Nephron (organoid): ENCODE data around the gene TPM4.

ENCODE experiments used
- H3K27ac Mint-ChIP-seq, 3 experiments: 2 replicates each; pipeline ENCODE4 v1.8.0; 2020; ENCODE audit warnings: mixed read lengths in 3 of 3, mild to moderate bottlenecking in 2 of 3, moderate library complexity in 1 of 3
- H3K27me3 Mint-ChIP-seq: 2 replicates; pipeline ENCODE4 v1.8.0; 2021; ENCODE audit warnings: low read depth, mild to moderate bottlenecking, moderate library complexity, mixed read lengths
- H3K36me3 Mint-ChIP-seq: 2 replicates; pipeline ENCODE4 v1.8.0; 2020; ENCODE audit warnings: low read depth, mixed read lengths
- H3K4me1 Mint-ChIP-seq: 2 replicates; pipeline ENCODE4 v1.8.0; 2020; ENCODE audit warnings: mixed read lengths
- H3K4me3 Mint-ChIP-seq, 3 experiments: 2 replicates each; pipeline ENCODE4 v1.8.0; 2020; ENCODE audit warnings: mild to moderate bottlenecking in 3 of 3, mixed read lengths in 3 of 3, moderate library complexity in 2 of 3
- H3K9me3 Mint-ChIP-seq: 2 replicates; pipeline ENCODE4 v1.8.0; 2020; ENCODE audit warnings: mixed read lengths
- TF ChIP-seq, protein P1 (sequence below), 3 experiments: fragments of 200-600 bp; sonication (generic); IDR thresholded peaks; one replicate each; pipeline ENCODE4 v1.5.0; 2021; ENCODE audit warnings: antibody characterized with exemption in 3 of 3; ENCODE audit not compliant: unreplicated experiment in 3 of 3

Gene TPM4

DNA sequence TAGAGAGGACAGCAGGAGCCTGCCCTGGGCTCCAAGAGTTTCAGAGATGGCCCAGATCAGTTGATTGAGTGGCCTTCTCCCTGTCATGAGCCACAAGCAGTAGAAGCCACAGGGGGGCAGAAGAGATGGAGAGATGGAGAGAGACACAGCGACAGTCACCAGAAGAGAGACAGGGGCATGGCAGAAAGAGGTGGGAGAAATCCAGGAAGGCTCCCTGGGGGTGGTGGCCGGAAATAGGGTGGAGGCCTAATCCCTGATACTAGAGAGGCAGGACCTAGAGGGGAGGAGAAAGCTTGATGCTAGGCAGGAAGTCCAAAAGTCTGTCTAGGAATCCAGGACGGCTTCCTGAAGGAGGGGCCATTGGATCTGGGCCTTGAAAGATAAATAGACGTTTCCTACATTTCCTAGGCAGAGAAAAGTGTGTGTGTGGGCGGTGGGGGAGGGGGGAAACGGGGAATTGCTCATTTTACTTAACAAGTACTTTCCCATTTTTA is 9.6 kb upstream of the TPM4 start:
- TF ChIP-seq, protein P1, sequence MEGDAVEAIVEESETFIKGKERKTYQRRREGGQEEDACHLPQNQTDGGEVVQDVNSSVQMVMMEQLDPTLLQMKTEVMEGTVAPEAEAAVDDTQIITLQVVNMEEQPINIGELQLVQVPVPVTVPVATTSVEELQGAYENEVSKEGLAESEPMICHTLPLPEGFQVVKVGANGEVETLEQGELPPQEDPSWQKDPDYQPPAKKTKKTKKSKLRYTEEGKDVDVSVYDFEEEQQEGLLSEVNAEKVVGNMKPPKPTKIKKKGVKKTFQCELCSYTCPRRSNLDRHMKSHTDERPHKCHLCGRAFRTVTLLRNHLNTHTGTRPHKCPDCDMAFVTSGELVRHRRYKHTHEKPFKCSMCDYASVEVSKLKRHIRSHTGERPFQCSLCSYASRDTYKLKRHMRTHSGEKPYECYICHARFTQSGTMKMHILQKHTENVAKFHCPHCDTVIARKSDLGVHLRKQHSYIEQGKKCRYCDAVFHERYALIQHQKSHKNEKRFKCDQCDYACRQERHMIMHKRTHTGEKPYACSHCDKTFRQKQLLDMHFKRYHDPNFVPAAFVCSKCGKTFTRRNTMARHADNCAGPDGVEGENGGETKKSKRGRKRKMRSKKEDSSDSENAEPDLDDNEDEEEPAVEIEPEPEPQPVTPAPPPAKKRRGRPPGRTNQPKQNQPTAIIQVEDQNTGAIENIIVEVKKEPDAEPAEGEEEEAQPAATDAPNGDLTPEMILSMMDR (IDR thresholded peaks at IDR 0.05; ENCODE audit: unreplicated experiment in 3 of 3): no peak
- peak overlapping the region in 1 of 3 experiments; percentile 71 for H3K27ac Mint-ChIP-seq
- H3K4me1 Mint-ChIP-seq: no peaks in the 10 kb centered on the region
- H3K4me3 Mint-ChIP-seq: no peak overlapping the region
- peaks cover 10% of the 10 kb centered on the region for H3K9me3 Mint-ChIP-seq
- no peaks in the 10 kb centered on the region for H3K36me3 Mint-ChIP-seq
- peaks cover 8% of the 10 kb centered on the region for H3K27me3 Mint-ChIP-seq

DNA sequence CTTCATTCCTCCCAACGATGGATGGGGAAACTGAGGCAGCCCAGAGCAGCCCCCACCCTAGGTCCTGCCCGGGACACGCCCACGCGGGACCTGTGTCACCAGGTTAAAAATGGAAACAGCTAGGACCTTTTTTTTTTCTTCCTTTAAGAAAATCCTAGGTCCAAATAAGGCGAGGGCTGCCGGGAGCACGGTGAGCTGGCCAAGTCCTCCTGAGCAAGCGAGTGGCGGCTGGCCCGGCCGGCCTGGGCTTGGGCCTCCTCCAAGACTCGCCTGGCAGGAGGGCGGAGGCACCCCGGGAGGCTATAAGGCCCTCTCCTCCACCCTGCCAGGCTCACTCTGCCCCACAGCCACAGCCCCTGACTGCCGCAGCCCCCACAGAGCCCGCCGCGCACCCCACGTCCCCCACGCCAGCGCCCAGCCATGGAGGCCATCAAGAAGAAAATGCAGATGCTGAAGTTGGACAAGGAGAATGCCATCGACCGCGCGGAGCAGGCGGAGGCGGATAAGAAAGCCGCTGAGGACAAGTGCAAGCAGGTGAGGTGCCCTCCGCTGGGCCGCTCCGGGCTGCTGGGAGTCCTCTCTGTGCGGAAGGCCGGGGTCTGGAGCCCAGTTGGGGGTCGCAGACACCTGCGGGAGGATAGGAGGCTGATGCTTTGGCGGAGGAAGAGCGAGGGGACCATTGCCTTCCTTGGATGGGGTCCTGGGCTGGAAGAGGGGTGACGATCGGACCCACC is 8.9 kb upstream of the TPM4 start:
- H3K27me3 Mint-ChIP-seq: peaks cover 4% of the 10 kb centered on the region
- H3K27ac Mint-ChIP-seq: no peak overlapping the region
- H3K4me1 Mint-ChIP-seq: no peaks in the 10 kb centered on the region
- H3K36me3 Mint-ChIP-seq: no peaks in the 10 kb centered on the region
- H3K9me3 Mint-ChIP-seq: peaks cover 5% of the 10 kb centered on the region
- TF ChIP-seq, protein P1 (IDR thresholded peaks at IDR 0.05; ENCODE audit: unreplicated experiment in 3 of 3): no peak
- no peak overlapping the region for H3K4me3 Mint-ChIP-seq

DNA sequence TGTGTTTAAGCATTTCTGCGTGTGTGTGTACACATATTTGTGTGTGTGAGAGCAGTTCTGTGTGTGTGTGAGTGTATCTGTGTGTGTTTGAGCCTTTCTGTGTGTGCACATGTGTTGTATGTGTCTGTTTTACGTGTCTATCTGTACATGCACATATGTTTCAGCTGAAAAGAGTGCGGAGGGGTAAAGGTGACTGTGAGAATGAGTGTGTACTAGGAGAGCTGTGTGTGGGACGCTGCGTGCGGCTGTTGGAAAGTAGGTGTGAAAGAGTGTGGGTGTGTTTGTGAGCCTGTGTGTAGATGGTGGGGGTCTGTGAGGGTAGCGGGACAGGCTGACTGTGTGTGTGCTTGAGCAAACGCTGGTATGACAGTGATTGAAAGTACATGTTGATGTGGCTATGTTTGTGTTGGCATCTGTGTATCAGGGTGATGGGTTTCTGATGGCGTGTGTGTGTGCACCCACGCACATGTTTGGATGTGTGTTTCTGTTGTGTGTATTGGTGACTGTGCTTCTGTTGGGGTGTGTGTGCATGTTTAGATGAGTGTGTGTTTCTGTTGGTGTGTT is 7.5 kb upstream of the TPM4 start:
- H3K27ac Mint-ChIP-seq: no peak overlapping the region
- H3K27me3 Mint-ChIP-seq: no peaks in the 10 kb centered on the region
- H3K36me3 Mint-ChIP-seq: no peaks in the 10 kb centered on the region
- TF ChIP-seq, protein P1 (IDR thresholded peaks at IDR 0.05; ENCODE audit: unreplicated experiment in 3 of 3): no peak
- peaks cover under 1% of the 10 kb centered on the region for H3K4me1 Mint-ChIP-seq
- H3K9me3 Mint-ChIP-seq: no peaks in the 10 kb centered on the region
- no peak overlapping the region for H3K4me3 Mint-ChIP-seq

DNA sequence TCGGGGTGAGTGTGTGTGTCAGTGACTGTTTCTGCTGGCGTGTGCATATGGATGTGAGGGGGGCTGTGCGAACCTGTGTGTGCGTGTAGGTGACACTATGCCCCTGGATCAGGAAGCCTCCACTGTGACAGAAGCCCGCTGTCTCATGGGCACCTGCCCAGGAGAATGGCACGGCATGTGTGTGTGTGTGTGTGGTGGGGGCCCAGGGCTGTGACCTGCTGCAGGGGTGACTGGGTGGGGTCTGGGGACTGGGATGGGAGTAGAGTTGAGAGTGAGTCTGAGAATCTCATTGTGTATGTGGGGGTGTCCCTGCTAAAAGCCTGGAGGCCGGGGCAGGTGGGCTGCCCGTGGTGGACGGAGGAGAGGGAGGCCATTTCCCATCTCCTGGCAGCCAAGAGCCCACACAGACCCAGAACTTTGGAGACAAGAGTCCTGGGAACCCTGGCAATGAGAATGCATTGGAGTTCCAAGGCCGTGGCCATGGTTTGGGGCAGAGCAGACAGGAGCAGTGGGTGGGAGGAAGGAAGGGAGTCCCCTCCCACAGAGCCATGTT is 6.4 kb upstream of the TPM4 start:
- TF ChIP-seq, protein P1 (IDR thresholded peaks at IDR 0.05; ENCODE audit: unreplicated experiment in 3 of 3): no peak
- Mint-ChIP-seq H3K4me3 (no peak overlapping the region), H3K4me1 (peaks cover 5% of the 10 kb centered on the region), H3K27me3 (no peaks in the 10 kb centered on the region), H3K9me3 (no peaks in the 10 kb centered on the region), H3K27ac (no peak overlapping the region), H3K36me3 (no peaks in the 10 kb centered on the region)

DNA sequence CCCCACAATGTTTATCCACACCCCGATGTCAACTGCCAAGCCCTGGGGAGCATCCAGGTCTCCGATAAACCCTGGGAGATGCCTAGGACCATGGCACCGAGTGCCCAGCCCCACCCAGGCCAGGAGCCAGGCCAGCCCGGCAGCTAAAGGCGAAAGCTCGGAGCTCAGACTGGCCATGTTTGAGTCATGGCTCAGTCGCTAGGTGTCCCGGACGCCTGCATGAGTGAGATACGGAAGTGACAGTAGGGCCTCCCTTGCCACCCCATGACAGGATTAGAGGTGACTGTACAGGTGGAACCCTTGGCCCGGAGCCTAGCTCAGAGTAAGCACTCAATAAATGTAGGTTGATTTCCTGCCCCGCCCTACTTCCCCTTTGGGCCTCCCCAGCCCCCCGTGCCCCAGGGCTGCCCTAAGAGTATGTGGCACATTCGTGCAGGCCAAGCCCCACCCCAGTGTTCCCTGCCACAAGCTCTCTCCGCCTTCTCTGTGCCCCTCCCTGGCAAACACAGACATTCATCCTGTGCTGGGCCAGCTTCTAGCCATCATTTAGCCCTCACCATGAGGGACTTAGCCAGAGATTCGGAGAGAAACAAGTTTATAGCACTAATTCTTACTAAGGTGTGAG is 5.8 kb upstream of the TPM4 start:
- Mint-ChIP-seq H3K27me3 (no peaks in the 10 kb centered on the region), H3K36me3 (no peaks in the 10 kb centered on the region), H3K4me1 (peaks cover 8% of the 10 kb centered on the region), H3K4me3 (no peak overlapping the region), H3K9me3 (no peaks in the 10 kb centered on the region), H3K27ac (no peak overlapping the region)
- TF ChIP-seq, protein P1 (IDR thresholded peaks at IDR 0.05; ENCODE audit: unreplicated experiment in 3 of 3): no peak
